NCI-H510A (cell line): ENCODE measurements around the gene LTF.

Source experiments
- DNase-seq: peaks from one replicate; lab custom pipeline; 2025; lab: John Stamatoyannopoulos, UW

The LTF gene

GRCh38 chr3:46468753-46469600 lies 4.3 kb upstream of the LTF start:
- no peak for DNase-seq

DNA sequence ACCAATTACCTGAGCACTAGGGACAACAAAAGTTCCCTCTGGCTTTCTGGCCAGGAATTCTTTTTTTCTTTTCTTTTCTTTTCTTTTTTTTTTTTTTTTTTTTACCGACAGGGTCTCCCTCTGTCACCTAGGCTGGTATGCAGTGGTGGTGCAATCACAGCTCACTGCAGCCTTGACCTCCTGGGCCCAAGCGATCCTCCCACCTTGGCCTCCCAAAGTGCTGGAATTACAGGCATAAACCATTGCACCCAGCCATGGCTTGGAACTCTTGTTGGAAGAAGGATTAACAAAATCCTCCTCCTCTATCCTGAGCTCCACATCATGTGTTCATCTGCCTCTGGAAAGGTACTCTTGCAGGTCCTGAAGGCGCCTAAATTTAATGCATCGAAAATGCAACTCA lies 2.9 kb upstream of the LTF start:
- DNase-seq = no peak

GRCh38 chr3:46466871-46467403 lies 2.2 kb upstream of the LTF start:
- no peak for DNase-seq

DNA sequence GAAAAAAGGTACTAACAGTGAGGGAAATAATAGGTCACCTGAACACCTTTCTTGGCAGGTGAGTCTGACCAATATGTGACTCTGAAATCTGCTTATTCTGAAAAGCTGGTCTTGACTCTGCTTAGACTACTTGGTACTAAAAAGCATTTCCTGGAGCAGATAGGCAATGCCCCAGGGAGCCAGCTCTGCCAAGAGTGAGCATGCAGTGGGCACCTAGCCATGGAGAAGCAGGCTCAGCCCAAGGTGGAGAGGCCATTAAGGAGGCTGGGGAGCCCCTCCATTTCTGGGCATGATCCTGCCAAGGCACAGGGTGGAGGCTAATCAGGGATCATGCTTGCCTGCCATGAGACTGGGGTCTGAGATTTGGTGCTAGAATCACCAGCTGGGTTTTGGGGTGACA lies 1.6 kb upstream of the LTF start:
- DNase-seq = no peak

GRCh38 chr3:46465196-46465520 lies 453 bp upstream of the LTF start:
- DNase-seq = no peak

DNA sequence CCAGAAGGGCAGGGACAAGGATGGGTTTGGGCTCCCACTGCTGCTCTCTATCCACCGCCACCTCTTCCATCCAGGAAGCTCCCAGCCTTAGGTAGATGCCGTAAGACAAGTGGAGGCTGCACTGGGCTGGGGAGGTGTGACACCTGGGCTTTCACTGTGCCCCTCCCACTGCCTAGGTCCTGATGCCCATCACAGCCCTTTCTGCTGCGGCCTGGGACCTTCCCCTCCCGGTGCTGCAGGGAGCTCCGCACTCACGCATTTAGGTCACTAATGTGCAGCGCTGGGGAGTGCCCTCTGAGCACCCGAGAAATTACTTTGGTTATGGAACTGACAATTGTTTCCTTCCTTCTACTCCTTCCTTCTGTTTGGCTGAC lies 850 bp downstream of the LTF start:
- no peak for DNase-seq

DNA sequence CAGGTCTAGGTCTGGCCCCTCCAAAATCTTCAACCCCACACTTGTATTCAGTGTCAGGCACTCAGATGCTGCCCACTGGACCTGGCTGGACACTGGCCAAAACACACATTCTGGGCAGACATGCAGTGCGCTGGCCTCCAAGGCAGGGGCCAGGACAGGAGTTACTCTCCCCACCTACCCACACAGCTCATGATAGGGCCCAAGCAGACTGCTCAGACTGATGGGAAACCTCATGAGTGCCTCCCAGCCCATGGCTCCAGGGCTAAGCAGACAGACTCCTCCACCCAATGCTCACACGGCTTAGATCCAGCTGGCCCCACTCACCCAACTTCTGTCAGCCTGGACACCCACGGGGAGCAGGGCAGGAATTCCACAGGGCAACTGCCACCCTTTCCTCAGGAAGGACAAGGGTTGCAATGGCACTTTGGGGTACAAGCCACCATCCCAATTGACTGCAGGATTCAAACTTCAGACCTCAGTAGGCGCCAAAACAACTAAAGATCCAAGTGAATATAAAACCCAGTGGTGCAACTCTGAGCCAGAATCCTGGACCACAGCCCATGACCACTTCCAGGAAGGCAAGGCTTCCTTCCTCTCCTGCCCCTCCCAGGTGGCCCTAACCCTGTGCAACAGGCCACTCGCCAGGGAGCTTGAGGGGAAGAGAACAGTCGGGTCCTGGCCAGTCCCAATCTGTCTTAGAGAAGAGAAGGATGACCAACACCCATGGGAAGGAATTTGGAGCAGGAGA lies 1.4 kb downstream of the LTF start:
- no peak for DNase-seq

DNA sequence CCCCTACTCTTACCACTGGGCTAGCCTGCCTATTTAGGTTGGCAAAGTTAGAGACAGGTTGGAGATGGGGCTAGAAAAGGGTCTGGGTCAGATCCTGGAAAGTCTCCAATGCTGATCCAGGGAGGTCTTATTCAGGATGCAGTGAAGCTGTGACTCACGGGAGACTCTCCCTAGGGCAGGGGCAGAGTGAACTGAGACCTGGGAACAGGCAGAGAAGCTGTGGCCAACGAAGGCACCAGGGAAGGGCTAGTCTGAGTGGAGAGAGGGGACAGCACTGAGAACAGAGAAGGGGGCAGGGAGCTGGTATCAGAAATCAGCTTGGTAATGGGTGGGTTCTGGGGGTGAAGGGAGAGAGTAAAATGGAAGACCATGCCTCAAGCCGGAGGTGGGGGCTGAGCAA lies 2.2 kb downstream of the LTF start:
- no peak for DNase-seq

- no peak for DNase-seq
These were observed 2.6 kb downstream of the LTF start for GRCh38 chr3:46462111-46462510.

DNA sequence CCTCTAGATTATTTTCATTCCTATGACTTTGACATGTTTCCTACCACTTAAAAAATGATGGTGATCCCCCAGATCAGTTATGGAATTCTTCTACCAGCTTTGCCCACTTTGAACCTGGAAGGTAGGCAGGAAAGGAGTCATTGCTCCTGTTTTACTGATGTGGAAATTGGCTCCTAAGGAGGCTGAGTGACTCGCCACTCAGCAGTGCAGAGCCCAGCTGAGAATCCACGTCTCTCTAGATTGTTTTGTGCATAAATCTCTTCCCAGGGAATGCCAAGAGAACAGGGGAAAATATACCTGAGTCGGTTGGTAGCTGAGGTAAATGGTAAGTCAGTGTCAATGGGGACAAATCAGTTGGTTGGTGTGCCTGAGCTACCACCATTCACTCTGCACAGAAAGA lies 4.7 kb downstream of the LTF start:
- no peak for DNase-seq

GRCh38 chr3:46456118-46456517 lies 8.6 kb downstream of the LTF start:
- no peak for DNase-seq

DNA sequence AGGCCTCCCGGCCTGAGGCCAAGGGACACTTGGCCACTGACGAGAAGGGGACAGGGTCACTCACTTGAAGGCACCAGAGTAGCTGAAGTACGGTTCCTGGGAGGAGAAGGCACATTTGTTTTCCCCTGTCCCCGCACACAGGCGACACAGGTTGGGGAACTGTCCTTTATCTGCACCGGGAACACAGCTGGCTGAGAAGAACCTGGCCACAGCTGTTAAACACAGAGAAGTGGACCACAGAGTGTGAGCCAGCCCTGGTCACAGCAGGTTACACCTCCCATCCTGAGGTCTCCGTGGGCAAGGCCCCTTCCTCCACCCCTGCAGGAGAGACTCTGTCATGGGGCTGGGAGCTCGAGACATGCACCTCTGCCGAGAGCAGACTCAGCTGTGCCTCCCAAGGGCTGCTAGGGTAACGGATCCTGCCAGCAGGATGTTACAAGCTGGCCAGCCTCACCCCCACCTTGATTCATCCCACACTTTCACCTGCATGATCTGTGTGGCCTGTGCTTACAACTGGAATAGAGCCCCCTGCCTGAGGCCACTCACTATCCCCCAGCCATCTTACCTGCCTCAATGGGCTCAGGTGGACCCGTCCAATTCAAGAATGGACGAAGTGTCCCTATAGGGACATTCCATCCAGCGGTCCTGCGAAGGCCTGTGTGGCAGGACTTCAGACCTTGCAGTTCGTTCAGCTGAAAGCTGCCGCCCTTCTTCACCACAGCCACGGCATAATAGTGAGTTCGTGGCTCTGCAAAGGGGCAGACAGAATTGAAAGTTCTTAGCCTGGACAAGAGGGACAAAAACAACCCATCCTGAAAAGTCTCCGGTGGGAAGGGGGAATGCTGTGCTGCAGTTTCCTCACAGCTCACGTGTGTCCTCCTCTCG lies 9.2 kb downstream of the LTF start:
- no peak for DNase-seq

- no peak for DNase-seq
These were observed 10.1 kb downstream of the LTF start for GRCh38 chr3:46454606-46455005.

GRCh38 chr3:46454209-46454595 lies 10.5 kb downstream of the LTF start:
- DNase-seq = no peak

GRCh38 chr3:46453526-46454208 lies 11.0 kb downstream of the LTF start:
- no peak for DNase-seq

GRCh38 chr3:46449755-46450552 lies 14.8 kb downstream of the LTF start:
- DNase-seq = no peak

- DNase-seq = no peak
These were observed 16.0 kb downstream of the LTF start for GRCh38 chr3:46448721-46449120.

DNA sequence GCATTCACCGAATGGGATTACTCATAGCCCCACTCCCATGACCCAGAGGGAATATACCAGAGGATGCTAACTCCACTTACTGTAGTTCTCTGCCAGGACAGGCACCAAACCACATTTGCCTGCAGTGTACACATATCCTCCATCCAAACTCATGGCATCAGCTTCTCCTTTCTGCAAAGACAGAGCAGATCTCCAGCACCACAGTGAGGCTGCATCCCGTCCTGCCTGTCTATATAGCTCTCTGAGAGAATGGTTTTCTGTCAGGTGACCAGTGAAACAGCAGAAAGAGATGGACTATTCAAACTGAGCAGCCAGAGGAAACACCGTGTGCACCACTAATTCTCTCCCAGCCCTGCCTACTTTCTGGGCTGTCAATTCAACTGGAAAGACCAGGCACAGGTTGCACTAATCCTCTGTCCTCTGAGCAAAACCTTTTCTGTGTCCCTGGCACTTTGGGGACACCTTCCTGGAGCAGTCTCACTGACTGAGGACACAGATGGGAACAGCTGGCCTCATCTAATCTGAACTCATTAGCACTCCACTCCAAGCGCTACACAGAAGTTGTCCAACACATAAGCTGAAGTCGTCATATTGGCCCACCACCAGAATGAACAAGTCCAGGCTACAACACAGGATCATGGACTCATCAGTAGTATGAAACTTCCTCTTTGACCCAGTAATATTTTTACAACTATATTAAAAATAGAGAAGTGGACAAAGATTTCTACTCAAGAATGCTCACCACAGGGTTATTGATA lies 17.3 kb downstream of the LTF start:
- DNase-seq = no peak

DNA sequence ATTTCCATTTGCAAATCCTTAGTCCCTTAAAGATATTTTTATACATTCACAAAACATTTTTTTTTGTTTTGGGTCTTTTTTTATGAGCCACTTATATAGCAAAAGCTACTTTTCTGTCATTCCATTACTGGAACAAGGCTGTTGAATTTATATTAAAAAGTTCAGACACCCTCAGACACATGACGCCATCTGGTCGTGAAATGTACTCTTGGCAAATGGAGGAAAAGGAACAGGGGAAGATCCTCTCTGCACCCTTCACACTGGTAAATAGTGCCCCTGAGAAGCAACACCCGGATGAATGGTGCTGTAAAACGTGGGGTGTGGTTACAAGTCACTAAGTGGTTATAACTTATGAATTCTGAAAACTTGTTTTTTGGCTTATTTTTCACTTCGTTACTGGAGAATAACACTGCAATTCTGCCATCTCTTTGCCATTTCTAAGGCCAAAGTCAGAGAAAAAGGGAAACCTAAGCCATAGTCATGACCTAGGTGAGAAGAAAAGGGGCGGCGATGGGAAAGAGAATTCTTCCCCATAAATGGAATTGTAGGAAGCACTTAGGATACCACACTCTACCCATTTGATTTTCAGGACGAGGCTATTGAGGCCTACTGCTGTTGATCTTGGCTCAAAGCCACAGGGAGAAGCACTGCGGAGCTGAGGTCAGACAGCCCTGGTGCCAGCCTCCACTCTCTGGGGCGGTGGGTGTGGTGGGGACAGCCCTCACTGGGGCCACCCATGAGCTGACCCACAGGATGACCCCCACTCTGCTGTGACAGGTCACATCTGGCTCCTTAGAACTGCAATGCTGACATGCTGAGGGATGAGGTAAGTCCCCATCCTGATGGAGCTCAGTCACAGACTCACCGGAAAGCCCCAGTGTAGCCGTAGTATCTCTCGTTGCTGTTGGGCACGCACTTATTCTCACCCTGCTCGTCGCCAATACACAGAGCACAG lies 21.9 kb downstream of the LTF start:
- DNase-seq = peak; percentile 12
